K562 (cell line): ENCODE data around the gene RARS1. TPM values are rescaled to one million over a fixed set of nuclear protein-coding genes. Genes with fewer than 3 reads are reported as not detected.

ENCODE experiments used
- ATF7 ChIP-seq: fragments of 450-650 bp; IDR thresholded peaks from 2 replicates; pipeline ENCODE4 v1.7.1; 2014; ENCODE audit warnings: mild to moderate bottlenecking, moderate library complexity
- CTBP1 ChIP-seq: fragments of 450-650 bp; IDR thresholded peaks from 2 replicates; pipeline ENCODE4 v1.6.1; 2016; ENCODE audit warnings: borderline replicate concordance
- FOXA3 ChIP-seq, 2 experiments: fragments of 450-650 bp in 1 of 2; sonication (generic) in 1 of 2; formaldehyde crosslinking; IDR thresholded peaks in 1 of 2; conservative IDR thresholded peaks in 1 of 2; 2 replicates each; pipeline versions ENCODE4 v1.4.0 to v1.8.0; 2020 to 2022; ENCODE audit warnings: mild to moderate bottlenecking in 2 of 2, missing genetic modification reagents in 1 of 2
- FOXK1 ChIP-seq: sonication (generic); formaldehyde crosslinking; IDR thresholded peaks from 2 replicates; pipeline ENCODE4 v1.8.0; 2022; ENCODE audit warnings: missing genetic modification reagents, mild to moderate bottlenecking, borderline replicate concordance
- NR2C2 ChIP-seq, 2 experiments: fragments of 200-800 bp in 1 of 2; sonication (Bioruptor generic) in 1 of 2; sonication (generic) in 1 of 2; formaldehyde crosslinking in 1 of 2; IDR thresholded peaks; 2 replicates each; pipeline versions ENCODE4 v1.6.1 to v1.8.0; 2016 to 2022; ENCODE audit warnings: mild to moderate bottlenecking in 1 of 2, missing compliant biosample characterization in 1 of 2, missing genetic modification characterization in 1 of 2, missing genetic modification reagents in 1 of 2
- POLR2A ChIP-seq: fragments of 450-650 bp; conservative IDR thresholded peaks from 2 replicates; pipeline ENCODE4 v1.6.1; 2016
- RFX5 ChIP-seq: IDR thresholded peaks from 2 replicates; pipeline ENCODE4 v1.6.1; 2011; ENCODE audit warnings: low read depth, mild to moderate bottlenecking, improper control_type of control experiment, low read length
- TCFL5 ChIP-seq: fragments of 250-450 bp; sonication (Bioruptor Pico); conservative IDR thresholded peaks from 2 replicates; pipeline ENCODE4 v1.6.1; 2021; ENCODE audit warnings: mild to moderate bottlenecking, moderate library complexity, matching md5 sums
- TEAD1 ChIP-seq, 2 experiments: fragments of 450-650 bp in 1 of 2; sonication (generic) in 1 of 2; formaldehyde crosslinking; IDR thresholded peaks; 2 replicates each; pipeline versions ENCODE4 v1.4.0 to v1.8.0; 2020 to 2022; ENCODE audit warnings: mild to moderate bottlenecking in 2 of 2, missing genetic modification reagents in 1 of 2
- TEAD4 ChIP-seq, 2 experiments: sonication (generic) in 1 of 2; formaldehyde crosslinking in 1 of 2; IDR thresholded peaks; 2 replicates each; pipeline versions ENCODE4 v1.6.1 to v1.8.0; 2012 to 2022; ENCODE audit warnings: borderline replicate concordance in 1 of 2, inconsistent platforms in 1 of 2, low read length in 1 of 2, mild to moderate bottlenecking in 1 of 2, missing genetic modification reagents in 1 of 2
- ZNF232 ChIP-seq: sonication (generic); formaldehyde crosslinking; IDR thresholded peaks from 2 replicates; pipeline ENCODE4 v1.8.0; 2022; ENCODE audit warnings: mild to moderate bottlenecking, missing genetic modification reagents
- polyA plus RNA-seq, 8 experiments: library from polyadenylated mRNA; depleted of rRNA in 4 of 8; stranded (reverse) in 5 of 8; unstranded in 3 of 8; fragments of >200 nt; fragmentation: Nextera tagmentation in 2 of 8; fragmentation: Illumina TruSeq in 1 of 8; extraction: Ambion mirVana in 2 of 8; extraction: Trizol in 1 of 8; gene quantifications; 2 replicates each; pipeline versions ENCODE4 v1.2.1 to v1.2.3, GENCODE V29; 2011 to 2014; ENCODE audit warnings: inconsistent platforms in 1 of 8, missing spikeins in 1 of 8
- total RNA-seq, 7 experiments: library from RNA; depleted of rRNA in 6 of 7; stranded (reverse); fragments of >200 nt in 6 of 7; fragmentation: Illumina TruSeq in 2 of 7; extraction: Trizol in 2 of 7; gene quantifications; 2 replicates each; pipeline versions ENCODE4 v1.2.1 to v1.2.3, GENCODE V29; 2011 to 2021; ENCODE audit warnings: low replicate concordance in 1 of 7
- TF ChIP-seq, protein P1 (sequence below), 2 experiments: IDR thresholded peaks; 2 replicates each; pipeline ENCODE4 v1.6.1; 2012; ENCODE audit warnings: improper control_type of control experiment in 2 of 2, low read depth in 2 of 2, low read length in 2 of 2, borderline replicate concordance in 1 of 2
- TF ChIP-seq, protein P2 (sequence below): fragments of 450-650 bp; IDR thresholded peaks from 2 replicates; pipeline ENCODE4 v1.7.0; 2016; ENCODE audit warnings: borderline replicate concordance
- TF ChIP-seq, protein P3 (sequence below): fragments of 250-450 bp; sonication (Bioruptor Pico); IDR thresholded peaks from 2 replicates; pipeline ENCODE4 v1.4.0; 2020
- TF ChIP-seq, protein P4 (sequence below), 3 experiments: IDR thresholded peaks in 2 of 3; conservative IDR thresholded peaks in 1 of 3; 2 replicates each; pipeline ENCODE4 v1.5.1; 2011 to 2012; ENCODE audit warnings: low read length in 3 of 3, mild to moderate bottlenecking in 3 of 3, control low read depth in 2 of 3, improper control_type of control experiment in 1 of 3, inconsistent platforms in 1 of 3, low read depth in 1 of 3, mixed read lengths in 1 of 3, moderate library complexity in 1 of 3; ENCODE audit not compliant: insufficient read depth in 2 of 3

RARS1 gene
- total and polyA plus RNA-seq, 9 of the 15 experiments (the other 6 are each of a cell fraction or from before 2014, with no cell fraction given), result 109 to 196 (median 139) TPM

DNA sequence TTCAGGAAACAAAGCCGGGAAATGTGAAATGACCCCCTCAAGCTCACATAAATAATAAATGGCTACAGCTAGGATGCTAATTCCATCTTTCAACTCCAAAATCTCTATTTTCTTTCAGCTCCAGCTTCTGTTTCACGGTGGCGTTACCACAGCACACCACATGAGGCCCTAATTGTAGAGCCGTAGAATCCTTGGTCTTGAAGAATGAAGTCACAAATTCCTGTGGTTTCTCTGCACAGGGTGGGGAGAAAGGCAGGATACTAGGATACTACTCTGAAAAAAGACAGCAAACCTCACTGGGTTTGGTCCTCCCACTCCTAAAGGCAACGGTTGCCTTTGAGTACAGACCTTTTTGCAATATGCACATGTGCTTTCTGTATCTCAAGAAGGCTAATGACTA lies 13.9 kb upstream of the RARS1 start (continued):
- TF ChIP-seq FOXA3 (CRISPR knock-in tag; conservative IDR thresholded peaks at IDR 0.05 in 1 of 2, IDR thresholded peaks at IDR 0.05 in 1 of 2) (no peak), POLR2A (no peak), FOXK1 (CRISPR knock-in tag) (no peak), CTBP1 (no peak), TCFL5 (no peak), ZNF232 (CRISPR knock-in tag) (no peak), NR2C2 (CRISPR knock-in tag; IDR thresholded peaks at IDR 0.05) (no peak), NR2C2 (tag; IDR thresholded peaks at IDR 0.05) (no peak), ATF7 (0 out of 2 replicates have a peak, but pooled peaks have one; percentile 33), TEAD4 (IDR thresholded peaks at IDR 0.05; ENCODE audit: low read length) (peak; percentile 60), TEAD4 (CRISPR knock-in tag; IDR thresholded peaks at IDR 0.05; ENCODE audit: borderline replicate concordance) (no peak), TEAD1 (CRISPR knock-in tag; IDR thresholded peaks at IDR 0.05) (peak in 1 of 2 experiments; percentile 21; a peak in 1 of 4 replicates), RFX5 (no peak)
- TF ChIP-seq, protein P1, sequence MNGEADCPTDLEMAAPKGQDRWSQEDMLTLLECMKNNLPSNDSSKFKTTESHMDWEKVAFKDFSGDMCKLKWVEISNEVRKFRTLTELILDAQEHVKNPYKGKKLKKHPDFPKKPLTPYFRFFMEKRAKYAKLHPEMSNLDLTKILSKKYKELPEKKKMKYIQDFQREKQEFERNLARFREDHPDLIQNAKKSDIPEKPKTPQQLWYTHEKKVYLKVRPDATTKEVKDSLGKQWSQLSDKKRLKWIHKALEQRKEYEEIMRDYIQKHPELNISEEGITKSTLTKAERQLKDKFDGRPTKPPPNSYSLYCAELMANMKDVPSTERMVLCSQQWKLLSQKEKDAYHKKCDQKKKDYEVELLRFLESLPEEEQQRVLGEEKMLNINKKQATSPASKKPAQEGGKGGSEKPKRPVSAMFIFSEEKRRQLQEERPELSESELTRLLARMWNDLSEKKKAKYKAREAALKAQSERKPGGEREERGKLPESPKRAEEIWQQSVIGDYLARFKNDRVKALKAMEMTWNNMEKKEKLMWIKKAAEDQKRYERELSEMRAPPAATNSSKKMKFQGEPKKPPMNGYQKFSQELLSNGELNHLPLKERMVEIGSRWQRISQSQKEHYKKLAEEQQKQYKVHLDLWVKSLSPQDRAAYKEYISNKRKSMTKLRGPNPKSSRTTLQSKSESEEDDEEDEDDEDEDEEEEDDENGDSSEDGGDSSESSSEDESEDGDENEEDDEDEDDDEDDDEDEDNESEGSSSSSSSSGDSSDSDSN (IDR thresholded peaks at IDR 0.05; ENCODE audit: borderline replicate concordance in 1 of 2, low read depth in 2 of 2, low read length in 2 of 2), result no peak
- TF ChIP-seq, protein P2, sequence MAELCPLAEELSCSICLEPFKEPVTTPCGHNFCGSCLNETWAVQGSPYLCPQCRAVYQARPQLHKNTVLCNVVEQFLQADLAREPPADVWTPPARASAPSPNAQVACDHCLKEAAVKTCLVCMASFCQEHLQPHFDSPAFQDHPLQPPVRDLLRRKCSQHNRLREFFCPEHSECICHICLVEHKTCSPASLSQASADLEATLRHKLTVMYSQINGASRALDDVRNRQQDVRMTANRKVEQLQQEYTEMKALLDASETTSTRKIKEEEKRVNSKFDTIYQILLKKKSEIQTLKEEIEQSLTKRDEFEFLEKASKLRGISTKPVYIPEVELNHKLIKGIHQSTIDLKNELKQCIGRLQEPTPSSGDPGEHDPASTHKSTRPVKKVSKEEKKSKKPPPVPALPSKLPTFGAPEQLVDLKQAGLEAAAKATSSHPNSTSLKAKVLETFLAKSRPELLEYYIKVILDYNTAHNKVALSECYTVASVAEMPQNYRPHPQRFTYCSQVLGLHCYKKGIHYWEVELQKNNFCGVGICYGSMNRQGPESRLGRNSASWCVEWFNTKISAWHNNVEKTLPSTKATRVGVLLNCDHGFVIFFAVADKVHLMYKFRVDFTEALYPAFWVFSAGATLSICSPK, result no peak
- TF ChIP-seq, protein P3, sequence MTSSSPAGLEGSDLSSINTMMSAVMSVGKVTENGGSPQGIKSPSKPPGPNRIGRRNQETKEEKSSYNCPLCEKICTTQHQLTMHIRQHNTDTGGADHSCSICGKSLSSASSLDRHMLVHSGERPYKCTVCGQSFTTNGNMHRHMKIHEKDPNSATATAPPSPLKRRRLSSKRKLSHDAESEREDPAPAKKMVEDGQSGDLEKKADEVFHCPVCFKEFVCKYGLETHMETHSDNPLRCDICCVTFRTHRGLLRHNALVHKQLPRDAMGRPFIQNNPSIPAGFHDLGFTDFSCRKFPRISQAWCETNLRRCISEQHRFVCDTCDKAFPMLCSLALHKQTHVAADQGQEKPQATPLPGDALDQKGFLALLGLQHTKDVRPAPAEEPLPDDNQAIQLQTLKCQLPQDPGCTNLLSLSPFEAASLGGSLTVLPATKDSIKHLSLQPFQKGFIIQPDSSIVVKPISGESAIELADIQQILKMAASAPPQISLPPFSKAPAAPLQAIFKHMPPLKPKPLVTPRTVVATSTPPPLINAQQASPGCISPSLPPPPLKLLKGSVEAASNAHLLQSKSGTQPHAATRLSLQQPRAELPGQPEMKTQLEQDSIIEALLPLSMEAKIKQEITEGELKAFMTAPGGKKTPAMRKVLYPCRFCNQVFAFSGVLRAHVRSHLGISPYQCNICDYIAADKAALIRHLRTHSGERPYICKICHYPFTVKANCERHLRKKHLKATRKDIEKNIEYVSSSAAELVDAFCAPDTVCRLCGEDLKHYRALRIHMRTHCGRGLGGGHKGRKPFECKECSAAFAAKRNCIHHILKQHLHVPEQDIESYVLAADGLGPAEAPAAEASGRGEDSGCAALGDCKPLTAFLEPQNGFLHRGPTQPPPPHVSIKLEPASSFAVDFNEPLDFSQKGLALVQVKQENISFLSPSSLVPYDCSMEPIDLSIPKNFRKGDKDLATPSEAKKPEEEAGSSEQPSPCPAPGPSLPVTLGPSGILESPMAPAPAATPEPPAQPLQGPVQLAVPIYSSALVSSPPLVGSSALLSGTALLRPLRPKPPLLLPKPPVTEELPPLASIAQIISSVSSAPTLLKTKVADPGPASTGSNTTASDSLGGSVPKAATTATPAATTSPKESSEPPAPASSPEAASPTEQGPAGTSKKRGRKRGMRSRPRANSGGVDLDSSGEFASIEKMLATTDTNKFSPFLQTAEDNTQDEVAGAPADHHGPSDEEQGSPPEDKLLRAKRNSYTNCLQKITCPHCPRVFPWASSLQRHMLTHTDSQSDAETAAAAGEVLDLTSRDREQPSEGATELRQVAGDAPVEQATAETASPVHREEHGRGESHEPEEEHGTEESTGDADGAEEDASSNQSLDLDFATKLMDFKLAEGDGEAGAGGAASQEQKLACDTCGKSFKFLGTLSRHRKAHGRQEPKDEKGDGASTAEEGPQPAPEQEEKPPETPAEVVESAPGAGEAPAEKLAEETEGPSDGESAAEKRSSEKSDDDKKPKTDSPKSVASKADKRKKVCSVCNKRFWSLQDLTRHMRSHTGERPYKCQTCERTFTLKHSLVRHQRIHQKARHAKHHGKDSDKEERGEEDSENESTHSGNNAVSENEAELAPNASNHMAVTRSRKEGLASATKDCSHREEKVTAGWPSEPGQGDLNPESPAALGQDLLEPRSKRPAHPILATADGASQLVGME (CRISPR knock-in tag), result no peak
- TF ChIP-seq, protein P4, sequence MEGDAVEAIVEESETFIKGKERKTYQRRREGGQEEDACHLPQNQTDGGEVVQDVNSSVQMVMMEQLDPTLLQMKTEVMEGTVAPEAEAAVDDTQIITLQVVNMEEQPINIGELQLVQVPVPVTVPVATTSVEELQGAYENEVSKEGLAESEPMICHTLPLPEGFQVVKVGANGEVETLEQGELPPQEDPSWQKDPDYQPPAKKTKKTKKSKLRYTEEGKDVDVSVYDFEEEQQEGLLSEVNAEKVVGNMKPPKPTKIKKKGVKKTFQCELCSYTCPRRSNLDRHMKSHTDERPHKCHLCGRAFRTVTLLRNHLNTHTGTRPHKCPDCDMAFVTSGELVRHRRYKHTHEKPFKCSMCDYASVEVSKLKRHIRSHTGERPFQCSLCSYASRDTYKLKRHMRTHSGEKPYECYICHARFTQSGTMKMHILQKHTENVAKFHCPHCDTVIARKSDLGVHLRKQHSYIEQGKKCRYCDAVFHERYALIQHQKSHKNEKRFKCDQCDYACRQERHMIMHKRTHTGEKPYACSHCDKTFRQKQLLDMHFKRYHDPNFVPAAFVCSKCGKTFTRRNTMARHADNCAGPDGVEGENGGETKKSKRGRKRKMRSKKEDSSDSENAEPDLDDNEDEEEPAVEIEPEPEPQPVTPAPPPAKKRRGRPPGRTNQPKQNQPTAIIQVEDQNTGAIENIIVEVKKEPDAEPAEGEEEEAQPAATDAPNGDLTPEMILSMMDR (IDR thresholded peaks at IDR 0.05 in 2 of 3, conservative IDR thresholded peaks at IDR 0.05 in 1 of 3; ENCODE audit: insufficient read depth in 2 of 3, low read depth in 1 of 3, low read length in 3 of 3), result peak in 2 of 3 experiments; percentile 16 to 27; a peak in 1 of 6 replicates
